HG02943 (cell line): ENCODE data around the gene C11orf52.
"Not testable (repeated sequence)": the region's sequence is repeated elsewhere in the genome, so short reads cannot be mapped to it uniquely, and the experiment has no call there.

Experiments
- ATAC-seq: cut with Tn5 transposase; IDR thresholded peaks from one replicate; pipeline ENCODE4 v1.9.1; 2021; ENCODE audit warnings: mild to moderate bottlenecking, low read depth, moderate library complexity; ENCODE audit not compliant: unreplicated experiment

C11orf52 gene, protein sequence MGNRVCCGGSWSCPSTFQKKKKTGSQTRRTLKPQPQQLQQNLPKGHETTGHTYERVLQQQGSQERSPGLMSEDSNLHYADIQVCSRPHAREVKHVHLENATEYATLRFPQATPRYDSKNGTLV

DNA sequence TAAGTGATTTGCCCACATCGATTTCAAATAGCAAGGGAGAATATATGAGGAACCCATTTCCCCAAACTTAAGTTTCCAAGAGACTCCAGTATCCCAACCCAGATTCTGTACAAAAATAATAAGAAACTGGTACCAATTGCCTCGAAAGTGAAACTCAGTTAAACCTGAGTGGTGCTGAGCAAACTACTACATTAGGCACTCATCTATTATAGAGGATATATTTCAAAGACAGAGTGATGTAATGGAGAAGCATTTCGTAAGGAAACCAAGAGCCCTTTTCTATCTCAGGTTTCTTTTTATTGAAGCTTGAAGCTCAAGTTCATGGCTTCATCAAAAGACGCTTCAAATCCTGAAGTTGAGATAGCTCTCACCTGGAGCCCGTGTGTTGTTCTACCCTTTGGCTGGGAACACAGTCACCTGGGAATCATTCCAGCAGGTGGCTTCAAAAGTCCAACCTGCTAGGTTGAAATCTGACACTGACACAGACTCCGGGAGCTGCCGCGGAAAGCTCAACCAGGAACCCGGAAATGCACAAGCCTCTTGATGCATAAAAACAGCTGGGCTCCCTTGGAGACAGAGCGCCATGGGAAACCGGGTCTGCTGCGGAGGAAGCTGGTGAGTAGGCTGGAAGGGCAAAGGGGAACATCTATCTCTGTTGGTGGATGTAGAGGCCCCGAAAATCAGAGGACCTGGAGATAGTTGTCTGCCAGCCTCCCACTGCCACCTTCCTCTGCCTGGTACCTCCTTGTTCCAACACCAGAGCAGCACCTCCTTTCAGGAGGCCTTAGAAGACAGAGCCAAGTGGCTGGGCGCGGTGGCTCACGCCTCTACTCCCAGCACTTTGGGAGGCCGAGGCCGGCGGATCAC, at the start of gene C11orf52:
Gene C11orf52, plus strand, starts transcription at position 524 of the 867 bp plus-strand sequence. Its CDS starts 60 bp downstream, at position 584.
- ATAC-seq, result no peak

DNA sequence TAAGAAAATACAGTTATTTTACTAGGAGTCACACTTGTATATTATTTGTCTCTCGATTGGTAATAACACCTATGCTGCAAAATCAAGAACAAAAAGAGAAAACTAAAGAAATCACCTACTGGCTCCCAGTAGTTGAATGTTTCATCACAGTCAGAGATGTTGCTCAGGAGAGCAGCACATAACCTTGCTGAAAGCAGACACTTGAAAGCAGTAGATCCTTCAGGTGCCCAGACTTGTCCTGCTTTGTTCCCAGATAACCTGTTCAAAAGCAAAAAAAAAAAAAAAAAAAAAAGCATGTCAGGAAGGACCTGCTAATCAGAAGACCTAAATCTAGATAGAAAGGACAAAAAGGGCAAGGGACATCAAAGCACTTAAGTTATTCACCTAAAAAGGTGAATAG, 48.6 kb upstream of the C11orf52 start:
- ATAC-seq, result no peak

DNA sequence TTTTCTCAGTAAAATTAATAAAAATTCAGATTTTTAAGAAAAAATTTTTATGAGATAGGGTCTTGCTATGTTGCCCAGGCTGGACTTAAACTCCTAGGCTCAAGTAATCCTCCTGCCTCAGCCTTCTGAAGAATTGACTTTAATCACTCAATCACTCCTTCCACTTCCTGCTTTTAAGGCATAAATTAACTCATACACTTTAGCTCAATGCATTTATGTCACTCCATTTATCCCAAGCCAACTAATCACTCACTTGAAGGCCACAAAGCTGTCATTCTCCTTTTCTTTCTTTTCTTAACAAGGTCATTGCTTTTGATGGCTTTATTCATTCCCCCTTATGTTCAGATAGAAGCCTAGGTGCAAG, 48.2 kb upstream of the C11orf52 start:
- ATAC-seq, result no peak

DNA sequence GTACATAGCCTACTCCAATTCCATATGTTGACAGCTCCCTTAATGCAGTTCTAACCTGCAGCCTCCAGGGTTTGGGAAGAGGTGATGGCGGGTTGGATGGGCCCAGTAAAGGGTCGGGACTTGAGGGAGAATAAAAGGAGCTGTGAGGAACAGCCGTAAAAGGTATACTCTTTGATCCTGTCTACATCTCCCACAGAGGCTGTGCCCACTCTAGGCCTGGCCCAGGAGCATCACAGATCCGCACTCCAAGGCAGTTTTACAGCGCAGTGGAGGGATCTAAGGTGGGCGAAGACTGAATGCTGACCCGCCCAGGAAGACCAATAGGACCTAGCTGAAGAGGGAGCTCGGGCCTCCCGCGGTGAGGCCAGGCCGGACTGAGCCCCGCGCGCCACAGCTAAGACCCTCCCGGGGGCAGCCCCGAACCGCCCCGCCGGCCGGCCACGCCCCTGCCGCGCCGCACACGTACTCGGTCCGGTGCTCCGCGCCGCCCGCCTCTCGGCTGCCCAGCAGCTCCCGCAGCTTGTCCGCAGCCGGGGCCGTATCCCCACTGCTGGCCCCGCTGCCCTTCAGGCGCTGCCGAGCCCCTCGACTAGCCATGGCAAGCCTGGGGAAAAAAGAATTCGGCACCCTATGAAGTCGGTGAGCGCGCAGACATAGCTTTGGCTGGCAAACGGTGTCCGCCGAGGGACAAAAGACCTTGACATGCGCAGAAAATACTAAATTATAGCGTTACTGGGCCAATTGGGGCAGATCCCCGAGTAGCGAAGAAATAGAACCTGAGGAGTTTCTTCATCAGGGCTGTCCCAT, 47.6 kb upstream of the C11orf52 start, which contains the start of gene ALG9:
Gene ALG9, minus strand, starts transcription at position 696 of the 807 bp plus-strand sequence. Its CDS starts 99 bp downstream, at position 597.
- peak; percentile 82 for ATAC-seq

DNA sequence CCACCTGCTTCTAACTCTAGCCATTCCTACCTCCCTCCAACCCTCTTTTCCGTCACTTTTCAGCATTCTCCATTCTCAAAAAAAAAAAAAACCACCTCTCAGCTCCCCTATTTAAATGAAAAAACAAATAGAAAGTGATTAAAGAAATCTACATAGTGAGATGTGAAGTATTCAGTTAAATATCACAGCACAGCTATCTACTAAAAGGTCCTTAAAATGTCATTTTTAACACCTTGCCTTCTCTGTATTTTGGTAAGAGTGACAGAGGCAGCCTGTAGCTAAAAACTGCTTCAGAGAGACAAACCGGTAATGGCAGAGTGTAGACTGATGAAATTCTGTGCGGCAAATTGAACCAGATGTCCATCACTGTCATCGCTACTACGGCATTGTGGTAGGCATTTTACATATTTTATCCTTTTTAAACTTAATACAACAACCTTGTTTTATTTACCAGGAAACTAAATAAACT, 47.0 kb upstream of the C11orf52 start:
- no peak for ATAC-seq

DNA sequence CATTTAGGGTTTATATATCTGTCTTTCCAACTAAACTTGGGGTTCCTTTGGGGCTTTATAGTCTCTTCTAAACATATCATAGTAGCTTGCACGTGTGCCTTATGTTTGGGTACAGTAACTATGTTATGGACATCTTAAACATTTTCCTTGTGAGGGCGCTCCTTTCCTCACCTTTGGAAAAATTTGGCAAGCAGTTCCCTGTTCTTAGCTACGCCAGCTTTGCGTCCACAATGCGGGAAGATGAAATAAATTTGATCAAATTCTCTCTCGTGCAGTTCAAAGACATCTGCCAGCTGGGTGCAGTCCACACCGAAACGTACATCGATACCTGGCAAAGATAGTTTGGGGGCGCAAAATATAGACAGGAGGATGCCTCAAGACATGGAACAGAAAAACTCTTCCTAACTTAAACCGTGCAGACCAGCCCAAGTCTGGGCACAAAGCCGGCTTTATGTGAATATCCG, 40.3 kb upstream of the C11orf52 start:
- peak; percentile 21 for ATAC-seq

DNA sequence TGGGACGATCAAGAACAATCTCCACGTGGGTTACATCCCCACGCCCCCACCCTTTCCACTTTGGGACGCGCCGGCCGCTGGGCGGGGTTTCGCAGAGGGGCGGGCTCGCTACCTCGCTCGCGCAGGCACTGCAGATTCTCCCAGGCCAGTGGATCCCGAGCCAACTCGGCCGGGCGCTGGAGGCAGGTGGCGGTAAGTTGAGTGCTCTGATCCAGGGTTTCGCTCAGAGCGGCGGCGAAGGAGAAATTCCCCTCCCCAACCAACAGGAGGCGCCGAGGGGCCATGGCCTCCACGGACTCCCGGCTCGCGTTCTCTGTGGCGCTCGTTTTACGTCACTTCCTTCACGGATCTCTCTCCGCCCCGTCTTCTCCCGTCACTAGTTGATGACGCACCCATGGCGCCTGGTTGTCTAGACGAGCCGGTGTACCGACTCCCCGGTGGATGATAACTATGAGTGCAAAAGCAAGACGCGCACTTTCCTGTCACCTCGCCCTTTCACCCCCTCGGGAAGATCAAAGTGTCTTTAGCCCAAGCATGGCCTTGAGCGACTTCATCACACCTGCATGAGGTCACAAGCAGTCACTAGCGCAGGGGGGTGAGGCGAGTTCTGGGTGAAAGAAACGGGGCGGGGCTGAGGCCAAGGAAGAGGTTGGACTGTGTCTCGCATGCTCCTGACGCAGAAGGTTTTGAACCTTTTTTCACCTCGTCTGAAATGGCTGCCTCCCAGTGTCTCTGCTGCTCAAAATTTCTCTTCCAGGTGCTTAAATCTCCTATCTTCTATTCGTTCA, 39.7 kb upstream of the C11orf52 start, which contains the start of the genes CFAP68 and FDXACB1:
Gene CFAP68, plus strand, starts transcription at position 693 of the 788 bp plus-strand sequence. Its CDS starts 20 bp downstream, at position 713.
Gene FDXACB1, minus strand, starts transcription at position 317 of the 788 bp plus-strand sequence. Its CDS starts 33 bp downstream, at position 284.
- peak; percentile 95 for ATAC-seq

DNA sequence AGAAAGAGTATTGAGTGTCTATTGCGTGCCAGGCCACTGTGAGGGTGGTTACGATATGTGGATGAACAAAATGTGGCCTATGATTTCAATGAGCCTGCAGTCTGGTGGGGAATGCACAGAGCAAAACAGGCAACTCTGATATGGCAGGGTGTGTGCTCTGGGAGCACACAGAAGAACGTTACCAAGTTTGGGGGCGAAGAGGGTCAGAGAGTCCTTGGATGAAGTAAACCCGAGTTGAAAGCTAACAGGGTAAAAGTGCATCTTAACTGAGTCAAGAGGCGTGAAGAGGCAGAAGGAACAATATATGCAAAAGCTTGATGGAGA, 39.1 kb upstream of the C11orf52 start:
- no peak for ATAC-seq

DNA sequence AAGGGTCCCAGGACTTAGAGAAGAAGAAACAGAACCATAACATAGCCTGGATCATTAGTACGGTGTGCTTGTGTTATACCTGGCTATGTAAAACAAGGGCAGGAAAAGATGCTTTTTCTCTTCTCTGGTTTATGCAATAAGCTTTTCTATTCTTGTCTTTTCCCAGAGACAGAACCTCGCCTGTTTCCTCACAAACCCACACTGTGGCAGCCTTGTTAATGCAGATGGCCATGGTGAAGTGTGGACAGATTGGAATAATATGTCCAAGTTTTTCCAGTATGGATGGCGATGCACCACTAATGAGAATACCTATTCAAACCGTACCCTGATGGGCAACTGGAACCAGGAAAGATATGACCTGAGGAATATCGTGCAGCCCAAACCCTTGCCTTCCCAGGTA, 36.5 kb upstream of the C11orf52 start:
- no peak for ATAC-seq

DNA sequence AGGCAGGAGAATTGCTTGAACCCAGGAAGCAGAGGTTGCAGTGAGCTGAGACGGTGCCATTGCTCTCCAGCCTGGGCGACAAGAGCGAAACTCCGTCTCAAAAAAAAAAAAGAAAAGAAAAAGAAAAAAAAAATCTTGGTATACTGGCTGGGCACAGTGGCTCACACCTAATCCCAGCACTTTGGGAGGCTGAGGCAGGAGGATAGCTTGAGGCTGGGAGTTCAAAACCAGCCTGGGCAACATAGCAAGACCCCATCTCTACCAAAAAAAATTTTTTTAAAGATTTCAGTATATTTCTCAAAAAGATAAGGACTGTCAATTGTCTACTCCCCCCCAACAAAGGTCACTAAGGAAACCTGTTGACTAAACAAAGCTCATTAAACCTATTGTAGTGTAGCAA, 33.7 kb upstream of the C11orf52 start:
- not testable (repeated sequence) for ATAC-seq

DNA sequence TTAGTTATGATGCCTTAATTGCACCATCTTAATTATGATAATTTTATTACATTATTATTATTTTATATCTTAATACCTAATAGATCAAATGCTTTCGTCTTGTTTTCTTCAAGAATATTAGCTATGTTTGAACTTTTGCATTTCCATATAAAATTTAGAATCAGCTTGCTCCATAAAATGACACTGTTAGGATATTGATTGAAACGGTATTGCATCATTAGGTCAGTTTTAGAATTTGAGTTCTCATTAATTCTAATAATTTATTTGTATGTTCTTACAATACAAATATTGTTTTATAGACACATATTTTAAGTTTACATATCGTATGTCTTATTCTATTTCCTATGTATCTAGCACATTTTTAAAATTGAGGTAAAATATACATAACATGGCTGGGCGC, 32.7 kb upstream of the C11orf52 start:
- ATAC-seq, result no peak

DNA sequence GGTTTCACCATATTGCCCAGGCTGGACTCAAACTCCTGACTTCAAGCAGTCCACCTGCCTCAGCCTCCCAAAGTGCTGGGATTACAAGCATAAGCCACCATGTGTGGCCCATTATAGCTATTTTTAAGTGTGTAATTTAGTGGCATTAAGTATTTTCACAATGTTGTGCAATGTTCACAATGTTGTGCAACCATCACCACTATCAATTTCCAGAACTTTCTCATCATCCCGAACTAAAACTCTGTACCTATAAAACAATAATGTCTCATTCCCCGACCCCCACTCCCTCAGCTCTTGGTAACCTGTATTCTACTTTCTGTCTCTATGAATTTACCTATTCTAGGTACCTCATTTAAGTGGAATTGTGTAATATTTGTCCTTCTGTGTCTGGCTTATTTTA, 31.9 kb upstream of the C11orf52 start:
- ATAC-seq, result no peak

DNA sequence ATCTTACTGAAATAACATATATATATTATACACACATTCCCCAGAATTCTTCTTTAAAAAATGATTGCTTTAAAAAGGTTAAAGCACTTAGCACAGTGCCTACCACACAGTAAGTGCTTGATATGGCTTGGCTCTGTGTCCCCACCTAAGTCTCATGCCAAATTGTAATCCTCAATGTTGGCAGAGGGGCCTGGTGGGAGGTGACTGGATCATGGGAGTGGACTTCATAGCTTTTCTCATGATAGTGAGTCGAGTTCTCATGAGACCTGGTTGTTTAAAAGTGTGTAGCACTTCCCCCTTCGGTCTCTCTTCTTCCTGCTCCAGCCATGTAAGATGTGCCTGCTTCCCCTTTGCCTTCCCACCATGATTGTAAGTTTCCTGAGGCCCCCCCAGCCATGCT, 13.3 kb upstream of the C11orf52 start:
- ATAC-seq, result no peak

DNA sequence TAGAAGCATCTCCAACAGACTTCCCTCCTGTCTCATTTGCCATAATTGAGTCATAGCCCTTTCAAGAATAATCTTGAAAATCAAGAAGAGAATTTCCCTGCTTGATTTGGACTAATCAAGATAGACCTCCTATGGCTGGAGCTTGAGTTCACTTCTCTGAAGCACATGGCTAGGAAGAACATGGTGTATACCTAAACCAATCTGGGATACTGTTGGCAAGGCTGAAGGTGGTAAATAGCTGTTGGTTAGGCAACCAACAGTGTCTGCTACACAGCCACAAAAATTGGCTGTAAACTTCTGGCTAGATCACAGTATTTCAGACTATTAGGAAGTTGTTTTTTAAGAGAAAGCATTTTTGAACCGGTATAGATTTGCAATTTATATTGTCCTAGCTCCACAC, 12.0 kb upstream of the C11orf52 start:
- ATAC-seq, result no peak

DNA sequence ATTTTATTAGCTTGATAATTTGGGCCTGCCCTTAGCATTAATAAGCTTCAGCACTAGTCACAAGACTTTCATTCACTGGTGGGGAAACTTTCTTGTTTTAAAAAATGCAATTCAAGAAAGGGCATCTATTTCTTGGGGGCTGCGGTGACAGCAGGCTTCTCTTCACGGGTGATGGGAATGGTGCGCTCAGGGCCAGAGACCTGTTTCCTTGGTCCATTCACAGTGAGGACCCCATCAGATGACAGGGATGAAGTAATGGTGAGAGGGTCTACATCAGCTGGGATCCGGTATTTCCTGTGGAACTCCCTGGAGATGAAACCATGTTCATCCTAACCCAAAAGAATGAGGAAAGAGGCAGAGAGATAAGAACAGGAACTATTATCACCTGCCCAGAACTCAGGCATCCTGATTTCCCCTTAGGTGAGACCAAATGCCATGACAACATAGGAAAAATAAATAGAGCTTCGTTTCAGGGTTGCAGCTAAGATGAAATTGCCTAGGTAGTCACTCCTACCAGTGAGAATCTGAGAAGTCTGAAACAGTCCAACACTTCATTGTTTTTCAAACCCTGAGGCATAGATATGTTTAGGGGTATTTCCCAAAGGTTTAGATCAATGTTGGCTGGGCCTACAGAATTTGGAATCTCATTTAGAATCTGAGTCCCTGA, 9.9 kb upstream of the C11orf52 start:
- no peak for ATAC-seq

DNA sequence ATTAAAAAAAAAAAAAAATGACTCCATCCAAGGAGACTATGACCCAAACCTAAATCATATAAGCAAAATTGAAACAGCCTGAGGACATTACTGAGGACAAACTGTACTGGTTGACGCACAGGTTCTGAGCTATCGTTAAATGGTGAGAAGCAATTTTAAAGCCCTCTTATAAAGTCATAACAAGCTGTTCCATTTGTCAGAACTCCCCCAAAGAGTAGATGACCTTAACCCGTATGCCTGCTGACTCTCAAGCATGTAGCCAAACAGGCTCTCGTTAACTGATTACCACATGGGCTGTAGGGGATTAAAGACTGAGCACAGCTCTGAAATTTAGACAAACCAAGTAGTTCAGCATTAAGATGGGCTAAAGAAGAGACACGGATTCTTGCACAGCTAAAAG, 9.3 kb upstream of the C11orf52 start:
- ATAC-seq, result no peak

DNA sequence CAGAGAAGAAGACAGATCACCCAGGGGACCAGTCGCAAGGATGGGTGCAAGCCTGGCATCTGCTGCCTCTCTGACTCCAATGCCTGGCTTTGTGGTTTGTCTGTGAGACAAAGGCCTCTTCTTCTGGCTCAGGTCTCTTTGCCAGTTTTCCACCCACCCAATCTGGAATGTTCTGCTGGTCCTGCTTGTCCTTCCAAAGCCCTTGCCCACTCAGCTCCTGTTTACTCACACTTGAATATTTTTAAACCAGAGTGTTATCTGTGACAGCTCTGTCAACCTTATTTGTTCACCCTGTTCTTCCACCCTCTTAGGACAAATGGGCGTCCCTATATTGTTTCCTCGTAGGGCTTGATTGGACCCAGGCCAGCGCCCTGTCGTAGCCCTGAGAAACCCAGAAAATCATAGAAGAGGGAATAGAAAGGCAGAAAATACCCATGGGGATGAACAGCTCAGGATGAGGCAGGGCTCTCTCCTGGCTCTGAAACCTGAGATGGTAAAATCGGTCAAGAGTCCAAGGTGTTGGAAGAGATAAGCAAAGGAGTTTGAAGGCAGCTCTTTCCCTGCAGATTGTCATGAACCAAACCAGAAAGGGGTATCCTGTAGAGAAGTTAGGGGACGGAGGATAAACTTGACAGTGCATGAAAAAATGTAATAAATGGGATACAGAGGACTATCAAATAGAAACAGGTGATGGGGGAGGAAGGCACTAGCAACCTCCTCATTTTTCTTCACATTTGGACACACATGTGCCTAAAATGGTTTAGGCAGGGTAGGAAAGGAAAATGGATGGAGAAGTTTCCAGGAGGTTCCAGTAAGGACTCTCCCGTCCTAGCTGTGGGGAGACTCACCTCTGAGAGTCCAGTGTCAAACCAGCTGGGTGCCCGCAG, 7.8 kb upstream of the C11orf52 start:
- no peak for ATAC-seq

DNA sequence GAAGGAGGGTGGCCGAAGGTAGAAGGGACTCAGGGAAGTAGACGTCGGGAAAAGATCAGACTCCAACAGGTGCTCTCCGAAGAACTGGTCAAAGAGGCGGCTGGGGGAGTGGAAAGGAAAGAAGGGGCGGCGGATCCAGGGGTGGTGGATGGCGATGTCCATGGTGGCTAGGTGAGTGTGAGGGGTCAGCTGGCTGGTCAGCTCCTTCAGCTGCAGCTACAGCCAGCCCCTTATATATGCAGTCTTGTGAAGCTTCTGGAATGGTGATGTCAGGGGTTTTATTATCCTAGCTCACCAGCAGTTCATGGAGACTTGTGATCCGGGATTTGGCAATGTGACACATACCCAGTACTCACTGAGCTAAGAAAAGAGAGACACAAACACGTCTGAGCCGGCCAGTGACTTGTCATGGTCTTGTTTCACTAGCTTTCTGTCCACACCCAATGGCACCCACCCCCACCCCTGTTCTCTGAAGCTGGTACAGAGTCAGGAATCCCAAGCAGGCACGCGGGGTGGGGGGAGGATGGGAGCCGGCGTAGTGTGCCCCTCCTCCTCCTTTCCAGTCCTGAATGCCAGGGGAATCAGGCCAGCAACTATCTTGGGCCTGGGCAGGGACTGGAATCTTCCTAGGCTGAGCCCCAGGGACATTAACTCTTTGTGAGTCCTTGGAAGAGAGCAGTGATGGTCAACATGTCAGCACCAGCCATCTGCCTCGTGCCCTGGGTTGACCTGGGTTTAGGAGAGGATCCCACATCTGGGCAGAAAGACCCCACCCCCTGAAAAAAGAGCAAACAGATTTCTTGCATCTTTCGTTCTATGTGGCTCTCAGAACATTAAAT, 6.9 kb upstream of the C11orf52 start, which contains the start of gene CRYAB:
Gene CRYAB, minus strand, starts transcription at position 208 of the 839 bp plus-strand sequence. Its CDS starts 46 bp downstream, at position 162.
- ATAC-seq, result no peak
